GM20000 (cell line): Measurements from ENCODE around the gene SLAMF8.

Experiments
- DNase-seq: peaks from one replicate; pipeline ENCODE4 v3.0.0; 2012; ENCODE audit warnings: low spot score
- CTCF ChIP-seq: IDR thresholded peaks from 2 replicates; pipeline ENCODE4 v1.5.1; 2012; ENCODE audit warnings: mild to moderate bottlenecking, control low read depth; ENCODE audit errors: extremely low read depth, missing control alignments

The SLAMF8 gene

GRCh38 chr1:159786465-159786864 lies 40.2 kb upstream of the SLAMF8 start:
- DNase-seq, result no peak
- TF ChIP-seq CTCF, result no peak

- no peak for DNase-seq
- no peak for TF ChIP-seq CTCF
Measured at GRCh38 chr1:159786966-159787365, 39.7 kb upstream of the SLAMF8 start.

DNA sequence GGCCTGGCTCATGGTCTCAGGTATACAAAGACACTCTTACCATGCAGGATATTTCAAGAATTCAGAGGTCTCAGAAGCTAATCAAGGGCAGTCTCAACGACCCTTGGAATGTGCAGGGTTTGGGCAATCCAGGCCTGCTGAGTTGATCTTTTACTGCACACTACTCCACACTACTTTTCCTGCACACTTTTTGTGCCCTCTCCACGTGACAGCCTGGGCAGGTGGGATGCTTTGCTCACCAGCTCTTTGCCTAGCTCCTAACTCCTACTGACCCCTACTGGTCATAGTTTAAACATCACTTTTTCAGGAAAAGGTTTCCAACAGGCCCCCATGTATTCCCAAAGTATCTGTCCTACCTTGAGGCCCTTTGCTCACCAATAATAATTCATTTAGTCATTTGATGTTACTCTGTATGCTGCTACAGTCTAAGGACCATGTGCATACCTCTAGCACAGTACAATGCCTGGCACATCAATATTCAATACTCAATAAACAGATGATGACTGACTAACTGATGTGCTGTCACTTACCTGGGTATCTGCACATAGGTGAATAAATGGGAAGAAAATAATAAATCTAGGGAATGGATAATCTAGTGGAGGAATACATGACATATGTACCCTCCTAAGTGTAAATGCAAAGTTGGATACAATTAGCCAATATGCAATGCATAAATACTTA lies 36.3 kb upstream of the SLAMF8 start:
- no peak for TF ChIP-seq CTCF
- DNase-seq, result peak; percentile 43

GRCh38 chr1:159791031-159791430 lies 35.6 kb upstream of the SLAMF8 start:
- no peak for DNase-seq
- no peak for TF ChIP-seq CTCF

- TF ChIP-seq CTCF, result no peak
- DNase-seq, result no peak
Measured at GRCh38 chr1:159791461-159791860, 35.2 kb upstream of the SLAMF8 start.

GRCh38 chr1:159795534-159795933 lies 31.1 kb upstream of the SLAMF8 start:
- no peak for TF ChIP-seq CTCF
- DNase-seq, result no peak

- TF ChIP-seq CTCF, result peak; percentile 67
- DNase-seq, result peak; percentile 66
Measured at GRCh38 chr1:159798893-159799292, 27.8 kb upstream of the SLAMF8 start.
